GM13977 (cell line): Measurements from ENCODE around the gene SYVN1.
A peak's percentile ranks its signal among the peaks of the same experiment; 100 is the strongest.

Experiments
- DNase-seq: peaks from one replicate; pipeline ENCODE4 v3.0.0; 2012; ENCODE audit warnings: low spot score
- CTCF ChIP-seq: IDR thresholded peaks from 2 replicates; pipeline ENCODE4 v1.5.1; 2012; ENCODE audit warnings: mild to moderate bottlenecking, control low read depth; ENCODE audit not compliant: insufficient read depth; ENCODE audit errors: extremely low read depth, missing control alignments
- in situ Hi-C: fragments of 300-500 bp; cut with MboI; formaldehyde crosslinking; loops from one replicate; pipeline ENCODE4 v1.12.0; 2022; ENCODE audit warnings: low sequenced_read_pairs, low pct_unique_long_range_greater_than_20kb, mixed read lengths, inconsistent platforms; ENCODE audit not compliant: unreplicated experiment

Gene SYVN1

DNA sequence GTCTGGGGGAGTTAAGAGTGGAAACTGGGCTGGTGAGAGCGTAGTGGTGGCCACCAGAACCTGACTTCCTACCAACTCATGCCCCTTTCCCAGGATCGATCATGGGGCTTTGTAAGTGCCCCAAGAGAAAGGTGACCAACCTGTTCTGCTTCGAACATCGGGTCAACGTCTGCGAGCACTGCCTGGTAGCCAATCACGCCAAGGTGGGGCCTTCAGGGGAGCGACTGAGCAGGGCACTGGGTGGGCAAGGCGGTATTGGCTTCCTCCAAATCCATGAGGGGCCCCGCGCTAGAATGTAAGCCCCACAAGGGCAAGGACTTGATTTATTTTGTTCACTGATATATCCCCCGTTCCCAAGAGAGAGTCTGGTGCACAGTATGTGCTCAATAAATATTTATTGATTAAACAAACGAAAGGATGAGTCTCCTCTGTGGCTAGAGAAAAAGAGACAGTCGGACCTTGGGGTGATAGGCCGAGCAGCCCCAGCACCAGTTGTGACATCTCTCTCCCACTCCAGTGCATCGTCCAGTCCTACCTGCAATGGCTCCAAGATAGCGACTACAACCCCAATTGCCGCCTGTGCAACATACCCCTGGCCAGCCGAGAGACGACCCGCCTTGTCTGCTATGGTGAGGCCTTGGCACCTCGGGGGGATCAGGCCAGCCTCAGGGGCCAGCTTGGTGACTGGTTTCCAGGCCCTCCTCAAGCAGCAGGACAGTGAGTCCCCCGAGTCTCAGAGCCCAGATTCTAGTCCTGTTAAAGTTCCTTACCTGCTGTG lies 49.5 kb downstream of the SYVN1 start:
- no peak for DNase-seq
- no peak for TF ChIP-seq CTCF
- in situ Hi-C loops, result no loop called here

- no peak for TF ChIP-seq CTCF
- in situ Hi-C loops, result no loop called here
- DNase-seq, result peak; percentile 99
These were observed 50.3 kb downstream of the SYVN1 start, which contains the start of the genes CDCA5 and ZFPL1 for GRCh38 chr11:65083834-65084597. Gene CDCA5, minus strand, starts transcription at chr11:65084040. Its CDS starts 62 bp downstream, at chr11:65083978. Gene ZFPL1, plus strand, starts transcription at chr11:65084222. Its CDS starts 477 bp downstream, at chr11:65084699.

DNA sequence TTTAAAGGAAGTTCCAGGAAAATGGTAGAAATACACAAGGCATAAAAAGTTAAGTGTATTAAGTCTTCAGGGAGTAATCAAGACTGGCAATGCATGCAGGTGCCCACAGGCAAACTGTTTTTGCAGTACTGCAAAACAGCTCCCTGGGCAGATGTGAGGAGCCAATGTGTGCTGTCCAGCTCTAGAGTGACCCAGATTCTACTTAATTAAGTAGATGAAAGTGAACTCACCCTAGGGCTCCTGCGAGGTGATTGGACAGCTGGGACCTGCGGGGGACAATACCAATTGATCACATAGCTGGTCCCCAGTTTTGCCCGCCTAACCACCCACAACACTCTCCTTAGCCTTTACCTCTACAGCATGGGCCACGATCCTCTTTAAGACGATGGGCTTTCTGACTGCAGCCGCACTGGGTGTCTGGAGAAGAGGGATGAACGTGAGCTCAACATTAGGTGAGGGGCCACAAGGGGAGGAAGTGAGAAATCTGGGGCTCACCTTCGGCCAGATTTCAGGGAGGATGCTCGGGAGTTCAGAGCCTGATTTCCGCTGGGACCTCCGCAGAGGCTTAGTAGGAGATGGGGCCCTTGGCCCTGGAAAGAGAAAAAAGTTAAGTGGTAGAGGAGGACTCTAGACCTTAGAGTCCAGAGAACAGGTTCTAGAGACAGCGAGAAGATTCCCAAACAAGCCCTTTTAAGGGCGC lies 51.0 kb downstream of the SYVN1 start:
- in situ Hi-C loops, result no loop called here
- no peak for TF ChIP-seq CTCF

DNA sequence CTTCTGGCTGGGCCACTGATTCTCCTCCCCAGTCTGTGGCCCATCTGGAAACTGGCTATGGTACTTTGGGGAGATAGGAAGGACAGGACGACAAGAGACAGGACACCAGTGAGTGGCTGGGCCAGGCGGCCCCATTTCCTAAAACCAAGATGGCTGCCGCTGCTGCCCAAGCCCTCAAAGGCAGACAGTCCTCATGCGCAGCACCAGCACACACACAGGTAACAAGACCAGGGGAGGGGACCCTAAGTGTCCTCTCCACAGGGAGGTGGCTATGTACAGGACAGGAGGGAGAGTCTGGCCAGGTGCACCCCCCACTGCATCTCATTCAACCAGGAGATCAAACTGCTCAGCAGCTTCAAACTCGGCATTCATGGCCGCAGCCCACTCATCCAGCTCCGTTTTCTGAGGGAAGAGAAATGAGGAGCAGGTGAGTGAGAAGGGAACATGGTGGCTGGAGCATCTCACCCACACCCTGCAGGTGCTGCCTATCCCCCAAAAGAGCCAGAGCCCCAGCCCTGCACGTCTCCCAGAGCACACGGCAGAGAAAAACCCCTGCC lies 55.5 kb downstream of the SYVN1 start:
- in situ Hi-C loops, result no loop called here
- TF ChIP-seq CTCF, result no peak
- DNase-seq, result no peak

More for the DNA sequence above, 51.0 kb downstream of the SYVN1 start:
- no peak for DNase-seq

- in situ Hi-C loops, result no loop called here
These were observed 56.2 kb downstream of the SYVN1 start for GRCh38 chr11:65078151-65078550.

More at GRCh38 chr11:65078151-65078550, 56.2 kb downstream of the SYVN1 start:
- peak; percentile 84 for TF ChIP-seq CTCF
- peak; percentile 68 for DNase-seq
